SJSA1 (cell line): Measurements from ENCODE around the gene PDE8A. TPM values are rescaled to one million over a fixed set of nuclear protein-coding genes. Genes with fewer than 3 reads are reported as not detected.

Experiments
- DNase-seq, 2 experiments: peaks; one replicate each; pipeline ENCODE4 v3.0.0-alpha.2; 2015 to 2020; ENCODE audit warnings: low spot score in 2 of 2, low read depth in 1 of 2
- H3K27ac ChIP-seq: fragments of 250-450 bp; sonication (Bioruptor Pico); 2 replicates; pipeline ENCODE4 v1.5.1; 2020; ENCODE audit warnings: mild to moderate bottlenecking, moderate library complexity
- H3K27me3 ChIP-seq: fragments of 250-450 bp; sonication (Bioruptor Pico); replicated peaks from 2 replicates; pipeline ENCODE4 v1.5.1; 2020; ENCODE audit warnings: mild to moderate bottlenecking, moderate library complexity
- H3K36me3 ChIP-seq: fragments of 250-450 bp; sonication (Bioruptor Pico); 2 replicates; pipeline ENCODE4 v1.5.1; 2020; ENCODE audit warnings: mild to moderate bottlenecking
- H3K4me1 ChIP-seq: fragments of 250-450 bp; sonication (Bioruptor Pico); replicated peaks from 2 replicates; pipeline ENCODE4 v1.6.1; 2021; ENCODE audit warnings: mild to moderate bottlenecking
- H3K4me3 ChIP-seq: fragments of 250-450 bp; sonication (Bioruptor Pico); 2 replicates; pipeline ENCODE4 v1.5.1; 2020; ENCODE audit warnings: mild to moderate bottlenecking
- H3K9me3 ChIP-seq: fragments of 250-450 bp; sonication (Bioruptor Pico); replicated peaks from 2 replicates; pipeline ENCODE4 v1.5.1; 2020; ENCODE audit warnings: mild to moderate bottlenecking
- total RNA-seq: library from RNA; depleted of rRNA; stranded (reverse); fragments of >200 nt; shearing (Covaris generic); gene quantifications from 2 replicates; pipeline ENCODE4 v1.2.3, GENCODE V29; 2014

Gene PDE8A
- total RNA-seq, 1 experiment from 2014 or later = 36.6 TPM

DNA sequence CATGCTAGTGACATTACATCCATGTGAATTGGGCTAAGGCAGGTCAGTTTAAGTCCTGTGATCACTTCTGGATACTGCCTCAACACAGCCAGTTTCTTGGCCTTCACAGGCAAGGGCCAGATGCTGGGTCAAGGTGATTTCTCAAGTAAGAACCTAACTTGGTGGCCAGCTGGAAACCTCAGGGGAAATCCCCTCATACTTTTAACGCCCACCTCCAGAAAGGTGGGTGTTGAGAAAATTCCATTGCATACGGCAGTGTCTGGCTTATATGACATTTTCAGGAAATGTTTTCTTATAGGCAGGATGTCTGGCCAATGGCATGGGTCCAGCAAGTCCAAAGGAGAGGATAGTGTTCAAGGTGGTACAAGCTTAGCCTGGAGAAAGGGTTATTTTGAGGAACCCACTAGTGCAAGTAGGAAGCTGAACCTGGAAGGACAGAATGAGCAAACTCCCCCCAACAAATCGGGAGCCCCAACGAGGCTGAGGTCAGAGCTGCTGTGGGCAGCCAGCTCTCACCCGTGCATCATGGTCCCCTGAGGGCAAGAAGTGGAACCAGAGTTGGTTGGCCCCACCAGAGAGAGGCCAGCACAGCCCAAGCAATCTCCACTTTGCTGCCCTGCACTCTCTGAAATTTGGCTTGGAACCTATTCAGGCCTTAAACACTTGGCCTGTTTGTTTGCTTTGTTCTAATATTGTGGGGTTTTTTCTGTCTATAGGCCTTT, 135.4 kb downstream of the PDE8A start:
- H3K4me1 ChIP-seq = no peaks in the 10 kb centered on the region
- H3K36me3 ChIP-seq = peaks cover 20% of the 10 kb centered on the region
- H3K4me3 ChIP-seq = no peak overlapping the region
- H3K27me3 ChIP-seq = no peaks in the 10 kb centered on the region
- DNase-seq = peak in 1 of 2 experiments; percentile 24
- no peak overlapping the region for H3K27ac ChIP-seq
- no peaks in the 10 kb centered on the region for H3K9me3 ChIP-seq

- Histone ChIP-seq H3K9me3 (no peaks in the 10 kb centered on the region), H3K27me3 (no peaks in the 10 kb centered on the region), H3K27ac (no peak overlapping the region), H3K36me3 (peaks cover 28% of the 10 kb centered on the region), H3K4me3 (no peak overlapping the region), H3K4me1 (no peaks in the 10 kb centered on the region)
- DNase-seq = peak in 1 of 2 experiments; percentile 19
These were observed 136.5 kb downstream of the PDE8A start for GRCh38 chr15:85118173-85118572.

GRCh38 chr15:85118581-85118980, 136.9 kb downstream of the PDE8A start:
- H3K36me3 ChIP-seq = peaks cover 29% of the 10 kb centered on the region
- no peaks in the 10 kb centered on the region for H3K4me1 ChIP-seq
- no peaks in the 10 kb centered on the region for H3K9me3 ChIP-seq
- no peak overlapping the region for H3K4me3 ChIP-seq
- DNase-seq = peak in 1 of 2 experiments; percentile 9
- H3K27ac ChIP-seq = no peak overlapping the region
- H3K27me3 ChIP-seq = no peaks in the 10 kb centered on the region

- H3K4me3 ChIP-seq = no peak overlapping the region
- peaks cover 6% of the 10 kb centered on the region for H3K4me1 ChIP-seq
- peaks cover 34% of the 10 kb centered on the region for H3K36me3 ChIP-seq
- no peak for DNase-seq
- H3K9me3 ChIP-seq = no peaks in the 10 kb centered on the region
- no peak overlapping the region for H3K27ac ChIP-seq
- H3K27me3 ChIP-seq = no peaks in the 10 kb centered on the region
These were observed 138.9 kb downstream of the PDE8A start for GRCh38 chr15:85120351-85121113.

DNA sequence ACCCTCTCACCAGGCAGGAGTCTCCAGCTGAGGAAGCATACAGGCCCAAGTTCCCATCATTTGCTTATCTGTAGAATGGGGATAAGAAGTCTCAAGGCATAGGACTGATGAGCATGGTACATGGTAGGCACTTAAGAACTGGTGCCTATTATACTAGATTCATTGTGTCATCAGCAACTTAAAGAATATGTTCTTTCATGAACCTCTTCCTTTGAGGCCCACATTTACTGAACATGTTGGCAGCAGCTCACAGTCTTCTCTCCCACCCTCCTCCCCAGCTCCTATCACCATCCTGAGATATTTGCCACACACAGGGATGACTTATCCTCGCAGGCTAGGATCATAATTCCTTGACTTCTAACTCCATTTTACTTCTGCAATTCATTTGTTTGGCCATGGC, 142.5 kb downstream of the PDE8A start:
- H3K36me3 ChIP-seq = peaks cover 34% of the 10 kb centered on the region
- H3K4me1 ChIP-seq = peaks cover 6% of the 10 kb centered on the region
- no peak overlapping the region for H3K27ac ChIP-seq
- no peaks in the 10 kb centered on the region for H3K27me3 ChIP-seq
- H3K4me3 ChIP-seq = no peak overlapping the region
- H3K9me3 ChIP-seq = no peaks in the 10 kb centered on the region
- no peak for DNase-seq

GRCh38 chr15:85125056-85125661, 143.5 kb downstream of the PDE8A start:
- H3K9me3 ChIP-seq = no peaks in the 10 kb centered on the region
- no peaks in the 10 kb centered on the region for H3K27me3 ChIP-seq
- no peak overlapping the region for H3K4me3 ChIP-seq
- H3K4me1 ChIP-seq = peaks cover 6% of the 10 kb centered on the region
- peaks cover 34% of the 10 kb centered on the region for H3K36me3 ChIP-seq
- H3K27ac ChIP-seq = no peak overlapping the region
- DNase-seq = peak in 1 of 2 experiments; percentile 36

DNA sequence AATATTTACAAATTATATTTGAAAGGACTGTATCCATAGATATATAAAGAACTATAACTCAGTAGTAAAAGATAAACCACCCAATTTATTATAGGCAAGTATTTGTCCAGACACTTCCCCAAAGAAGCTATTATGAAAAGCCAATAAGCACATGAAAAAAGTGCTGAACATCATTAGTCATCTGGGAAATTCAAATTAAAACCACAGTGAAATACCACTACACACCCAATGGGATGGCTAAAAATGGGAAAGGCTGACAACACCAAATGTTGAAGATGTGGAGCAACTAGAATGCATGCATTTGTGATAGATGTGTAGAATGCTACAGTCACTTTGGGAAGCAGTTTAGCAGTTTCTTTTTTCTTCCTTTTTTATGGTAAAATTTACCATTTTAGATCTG, 147.0 kb downstream of the PDE8A start:
- no peaks in the 10 kb centered on the region for H3K27me3 ChIP-seq
- H3K27ac ChIP-seq = no peak overlapping the region
- peaks cover 6% of the 10 kb centered on the region for H3K4me1 ChIP-seq
- no peak overlapping the region for H3K4me3 ChIP-seq
- no peak for DNase-seq
- peaks cover 39% of the 10 kb centered on the region for H3K36me3 ChIP-seq
- no peaks in the 10 kb centered on the region for H3K9me3 ChIP-seq

- no peak for DNase-seq
- H3K9me3 ChIP-seq = no peaks in the 10 kb centered on the region
- H3K4me3 ChIP-seq = no peak overlapping the region
- no peak overlapping the region for H3K27ac ChIP-seq
- H3K36me3 ChIP-seq = peaks cover 28% of the 10 kb centered on the region
- no peaks in the 10 kb centered on the region for H3K27me3 ChIP-seq
- peaks cover 3% of the 10 kb centered on the region for H3K4me1 ChIP-seq
These were observed 148.2 kb downstream of the PDE8A start for GRCh38 chr15:85129881-85130280.

DNA sequence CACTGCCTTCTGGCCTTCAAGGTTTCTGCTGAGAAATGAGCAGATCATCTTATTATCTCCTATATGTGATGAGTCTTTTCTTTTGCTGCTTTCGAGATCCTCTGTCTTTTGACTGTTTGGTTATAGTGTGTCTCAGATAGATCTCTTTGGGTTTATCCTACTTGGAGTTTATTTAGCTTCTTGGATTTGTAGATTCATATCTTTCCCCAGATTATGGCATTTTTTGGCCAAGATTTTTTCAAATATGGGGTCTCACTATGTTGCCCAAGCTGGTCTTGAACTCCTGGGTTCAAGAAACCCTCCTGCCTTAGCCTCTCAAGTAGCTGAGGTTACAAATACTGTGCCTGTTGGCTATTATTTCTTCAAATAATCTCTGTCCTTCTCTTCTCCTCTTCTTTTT, 150.3 kb downstream of the PDE8A start:
- Histone ChIP-seq H3K4me1 (no peaks in the 10 kb centered on the region), H3K36me3 (peaks cover 31% of the 10 kb centered on the region), H3K9me3 (no peaks in the 10 kb centered on the region), H3K27ac (no peak overlapping the region), H3K4me3 (no peak overlapping the region), H3K27me3 (no peaks in the 10 kb centered on the region)
- DNase-seq = no peak

- no peaks in the 10 kb centered on the region for H3K27me3 ChIP-seq
- H3K4me3 ChIP-seq = no peak overlapping the region
- H3K27ac ChIP-seq = no peak overlapping the region
- peaks cover 39% of the 10 kb centered on the region for H3K36me3 ChIP-seq
- no peaks in the 10 kb centered on the region for H3K4me1 ChIP-seq
- no peak for DNase-seq
- H3K9me3 ChIP-seq = no peaks in the 10 kb centered on the region
These were observed 152.1 kb downstream of the PDE8A start for GRCh38 chr15:85133709-85134108.

DNA sequence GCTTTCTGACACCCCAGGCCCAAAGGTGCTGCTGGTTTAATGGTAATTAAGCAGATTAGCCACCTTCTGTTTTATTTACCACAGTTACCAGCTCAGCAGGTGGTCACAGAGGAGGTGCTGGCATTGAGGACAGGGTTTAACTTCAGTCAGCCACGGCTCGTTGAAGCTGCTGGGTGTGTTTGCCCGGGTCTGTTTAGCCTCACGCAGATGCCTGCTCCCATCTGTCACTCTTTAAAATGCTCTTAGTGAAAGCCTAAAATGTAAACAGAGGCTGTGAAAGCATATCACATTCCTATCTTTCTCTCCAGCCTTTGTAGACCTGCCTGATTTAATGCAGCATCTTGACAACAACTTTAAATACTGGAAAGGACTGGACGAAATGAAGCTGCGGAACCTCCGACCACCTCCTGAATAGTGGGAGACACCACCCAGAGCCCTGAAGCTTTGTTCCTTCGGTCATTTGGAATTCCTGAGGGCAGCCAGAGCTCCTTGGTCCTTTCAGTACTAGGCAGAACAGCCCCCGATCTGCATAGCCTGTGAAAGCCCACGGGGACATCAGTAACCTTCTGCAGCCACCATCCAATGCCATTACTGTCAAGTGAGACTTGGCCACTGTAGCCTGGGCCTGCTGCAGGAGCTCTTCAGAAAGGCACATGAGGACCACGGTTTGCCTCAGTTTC, 156.0 kb downstream of the PDE8A start:
- no peak for DNase-seq
- Histone ChIP-seq H3K9me3 (no peaks in the 10 kb centered on the region), H3K27ac (no peak overlapping the region), H3K36me3 (peaks cover 42% of the 10 kb centered on the region), H3K4me3 (no peak overlapping the region), H3K4me1 (peaks cover 4% of the 10 kb centered on the region; the same call in 1 of the 2 replicates), H3K27me3 (no peaks in the 10 kb centered on the region)

DNA sequence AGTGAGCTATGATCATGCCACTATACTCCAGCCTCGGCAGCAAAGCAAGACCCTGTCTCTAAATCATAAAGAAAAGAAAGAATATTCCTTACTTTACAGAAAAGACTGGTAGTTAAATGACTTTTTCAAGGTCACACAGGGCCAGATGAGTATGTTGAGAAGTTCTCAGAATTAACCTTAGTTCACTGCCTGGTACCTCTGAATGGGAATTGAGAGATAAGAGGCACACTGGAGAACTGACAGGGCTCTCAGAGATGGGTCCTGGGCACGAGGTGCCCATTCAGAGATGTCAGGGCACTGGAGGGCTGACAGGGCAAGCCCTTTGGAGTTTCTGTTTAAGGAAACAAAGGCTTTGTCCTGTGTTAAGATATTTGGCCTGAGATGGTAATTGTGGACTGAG, 157.7 kb downstream of the PDE8A start:
- no peak for DNase-seq
- no peak overlapping the region for H3K4me3 ChIP-seq
- H3K4me1 ChIP-seq = peaks cover 5% of the 10 kb centered on the region; the same call in 1 of the 2 replicates
- H3K9me3 ChIP-seq = no peaks in the 10 kb centered on the region
- H3K36me3 ChIP-seq = peaks cover 35% of the 10 kb centered on the region
- no peaks in the 10 kb centered on the region for H3K27me3 ChIP-seq
- no peak overlapping the region for H3K27ac ChIP-seq

DNA sequence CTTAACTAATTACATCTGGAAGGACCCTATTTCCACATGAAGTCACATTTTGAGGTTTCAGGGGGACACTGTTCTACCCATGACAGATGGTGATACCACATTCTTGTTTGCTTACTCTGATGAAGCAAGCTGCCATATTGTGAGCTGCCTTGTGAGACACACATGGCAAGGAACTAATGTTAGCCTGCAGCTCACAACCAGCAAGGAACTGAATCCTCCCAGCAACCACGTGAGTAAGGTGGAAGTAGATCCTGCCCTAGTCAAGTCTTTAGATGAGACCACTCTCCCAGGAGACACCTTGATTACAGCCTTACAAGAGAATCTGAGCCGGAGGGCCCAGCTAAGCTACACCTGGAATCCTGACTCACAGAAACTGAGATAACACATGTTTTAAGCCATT, 160.1 kb downstream of the PDE8A start:
- DNase-seq = no peak
- H3K27ac ChIP-seq = no peak overlapping the region
- peaks cover 5% of the 10 kb centered on the region; the same call in 1 of the 2 replicates for H3K4me1 ChIP-seq
- H3K9me3 ChIP-seq = no peaks in the 10 kb centered on the region
- H3K27me3 ChIP-seq = no peaks in the 10 kb centered on the region
- H3K4me3 ChIP-seq = no peak overlapping the region
- peaks cover 28% of the 10 kb centered on the region for H3K36me3 ChIP-seq
